ENCODE data around the gene TLR9.
A peak's percentile ranks its signal among the peaks of the same experiment; 100 is the strongest.

The TLR9 gene

GRCh38 chr3:52215351-52215750 is 10.1 kb downstream of the TLR9 start:
- DNase-seq = no peak

GRCh38 chr3:52213901-52214300 is 11.5 kb downstream of the TLR9 start:
- DNase-seq = no peak

GRCh38 chr3:52213005-52213404 is 12.4 kb downstream of the TLR9 start:
- no peak for DNase-seq

GRCh38 chr3:52211268-52211891 is 14.1 kb downstream of the TLR9 start:
- DNase-seq = no peak

- DNase-seq = no peak
These were observed 14.8 kb downstream of the TLR9 start for GRCh38 chr3:52210550-52211046.

GRCh38 chr3:52210037-52210436 is 15.4 kb downstream of the TLR9 start:
- DNase-seq = no peak

- DNase-seq = no peak
These were observed 16.9 kb downstream of the TLR9 start for GRCh38 chr3:52208556-52208955.

- no peak for DNase-seq
These were observed 19.6 kb downstream of the TLR9 start for GRCh38 chr3:52205727-52206372.

- no peak for DNase-seq
These were observed 20.9 kb downstream of the TLR9 start for GRCh38 chr3:52204337-52205073.

- no peak for DNase-seq
These were observed 21.7 kb downstream of the TLR9 start for GRCh38 chr3:52203701-52204100.

GRCh38 chr3:52202384-52203077 is 22.9 kb downstream of the TLR9 start:
- DNase-seq = no peak

GRCh38 chr3:52200981-52201679 is 24.3 kb downstream of the TLR9 start:
- no peak for DNase-seq

GRCh38 chr3:52198643-52199608 is 26.5 kb downstream of the TLR9 start:
- no peak for DNase-seq

GRCh38 chr3:52197842-52198625 is 27.4 kb downstream of the TLR9 start, which contains the start of gene ALAS1:
Gene ALAS1, plus strand, starts transcription at chr3:52198160. Its CDS starts 1,082 bp downstream, at chr3:52199242.
- DNase-seq = peak; percentile 16

- DNase-seq = no peak
These were observed 28.0 kb downstream of the TLR9 start for GRCh38 chr3:52197499-52197841.

- no peak for DNase-seq
These were observed 28.5 kb downstream of the TLR9 start for GRCh38 chr3:52196977-52197376.

- DNase-seq = no peak
These were observed 29.6 kb downstream of the TLR9 start for GRCh38 chr3:52195823-52196331.

- no peak for DNase-seq
These were observed 30.2 kb downstream of the TLR9 start for GRCh38 chr3:52195291-52195597.

GRCh38 chr3:52194485-52195290 is 30.8 kb downstream of the TLR9 start:
- DNase-seq = no peak

- DNase-seq = no peak
These were observed 32.4 kb downstream of the TLR9 start for GRCh38 chr3:52193065-52193464.
